Effector CD4-positive, alpha-beta T cell (primary cell): ENCODE results near the gene HNF1B.

ENCODE experiments used
- DNase-seq: peaks from one replicate; pipeline ENCODE4 v3.0.0-alpha.2; 2020

HNF1B gene

GRCh38 chr17:37761059-37761458 lies 16.2 kb upstream of the HNF1B start:
- DNase-seq: no peak

GRCh38 chr17:37759014-37759637 lies 14.3 kb upstream of the HNF1B start:
- no peak for DNase-seq

- DNase-seq: no peak
Observed at GRCh38 chr17:37756051-37756450, 11.2 kb upstream of the HNF1B start.

GRCh38 chr17:37755455-37755854 lies 10.6 kb upstream of the HNF1B start:
- no peak for DNase-seq

- DNase-seq: no peak
Observed at GRCh38 chr17:37754363-37754762, 9.5 kb upstream of the HNF1B start.

- no peak for DNase-seq
Observed at GRCh38 chr17:37752482-37752881, 7.6 kb upstream of the HNF1B start.

- DNase-seq: no peak
Observed at GRCh38 chr17:37750768-37751475, 6.1 kb upstream of the HNF1B start.

GRCh38 chr17:37750292-37750691 lies 5.4 kb upstream of the HNF1B start:
- DNase-seq: no peak

GRCh38 chr17:37747222-37747621 lies 2.4 kb upstream of the HNF1B start:
- no peak for DNase-seq

GRCh38 chr17:37746617-37747016 lies 1.8 kb upstream of the HNF1B start:
- no peak for DNase-seq

- DNase-seq: no peak
Observed at GRCh38 chr17:37745801-37746426, 1.1 kb upstream of the HNF1B start.

GRCh38 chr17:37744633-37744927 lies 279 bp downstream of the HNF1B start:
- DNase-seq: no peak

- no peak for DNase-seq
Observed at GRCh38 chr17:37743875-37744632, 805 bp downstream of the HNF1B start.

GRCh38 chr17:37743612-37743874 lies 1.3 kb downstream of the HNF1B start:
- DNase-seq: no peak

- DNase-seq: no peak
Observed at GRCh38 chr17:37742762-37743611, 1.9 kb downstream of the HNF1B start.

GRCh38 chr17:37742116-37742761 lies 2.6 kb downstream of the HNF1B start:
- DNase-seq: no peak

GRCh38 chr17:37741341-37742115 lies 3.3 kb downstream of the HNF1B start:
- DNase-seq: no peak

- DNase-seq: no peak
Observed at GRCh38 chr17:37740915-37741314, 3.9 kb downstream of the HNF1B start.

GRCh38 chr17:37737971-37738370 lies 6.9 kb downstream of the HNF1B start:
- no peak for DNase-seq

GRCh38 chr17:37737081-37737480 lies 7.8 kb downstream of the HNF1B start:
- DNase-seq: no peak

- DNase-seq: no peak
Observed at GRCh38 chr17:37736428-37736827, 8.4 kb downstream of the HNF1B start.

- no peak for DNase-seq
Observed at GRCh38 chr17:37735165-37735564, 9.7 kb downstream of the HNF1B start.
